HepG2 (cell line): ENCODE measurements around the gene ERLEC1. TPM values are rescaled to one million over a fixed set of nuclear protein-coding genes. Genes with fewer than 3 reads are reported as not detected.

Experiments used
- AKAP8 ChIP-seq: sonication (generic); formaldehyde crosslinking; IDR thresholded peaks from 2 replicates; pipeline ENCODE4 v1.5.1; 2020; ENCODE audit warnings: mild to moderate bottlenecking, missing genetic modification reagents
- BHLHE40 ChIP-seq: IDR thresholded peaks from 2 replicates; pipeline ENCODE4 v1.6.1; 2011; ENCODE audit warnings: low read length, improper control_type of control experiment
- CEBPB ChIP-seq: IDR thresholded peaks from 2 replicates; pipeline ENCODE4 v1.6.1; 2011; ENCODE audit warnings: low read depth, low read length, improper control_type of control experiment, borderline replicate concordance
- DNMT1 ChIP-seq: sonication (generic); formaldehyde crosslinking; IDR thresholded peaks from 2 replicates; pipeline ENCODE4 v1.5.1; 2020; ENCODE audit warnings: mild to moderate bottlenecking, missing genetic modification reagents
- EEA1 ChIP-seq: sonication (generic); formaldehyde crosslinking; IDR thresholded peaks from 2 replicates; pipeline ENCODE4 v1.5.1; 2020; ENCODE audit warnings: mild to moderate bottlenecking, missing genetic modification reagents, borderline replicate concordance
- FOXA1 ChIP-seq, 2 experiments: fragments of 450-650 bp in 1 of 2; sonication (generic) in 1 of 2; formaldehyde crosslinking in 1 of 2; IDR thresholded peaks; 2 replicates each; pipeline versions ENCODE4 v1.4.0 to v1.6.1; 2016 to 2020; ENCODE audit warnings: missing genetic modification reagents in 1 of 2
- GABPB1 ChIP-seq: IDR thresholded peaks from 2 replicates; pipeline ENCODE4 v1.6.1; 2016; ENCODE audit warnings: mild to moderate bottlenecking, missing genetic modification reagents, moderate library complexity, missing compliant biosample characterization
- MATR3 ChIP-seq: sonication (generic); formaldehyde crosslinking; IDR thresholded peaks from 2 replicates; pipeline ENCODE4 v1.4.0; 2020; ENCODE audit warnings: missing genetic modification reagents
- MZF1 ChIP-seq: sonication (generic); formaldehyde crosslinking; IDR thresholded peaks from 2 replicates; pipeline ENCODE4 v1.8.1; 2023; ENCODE audit warnings: mild to moderate bottlenecking, missing genetic modification reagents, borderline replicate concordance
- NFE2 ChIP-seq: sonication (generic); formaldehyde crosslinking; IDR thresholded peaks from 2 replicates; pipeline ENCODE4 v1.4.0; 2020; ENCODE audit warnings: missing genetic modification reagents
- POLR2AphosphoS5 ChIP-seq: IDR thresholded peaks from 2 replicates; pipeline ENCODE4 v1.6.1; 2012; ENCODE audit warnings: low read depth, low read length
- SALL1 ChIP-seq: sonication (generic); formaldehyde crosslinking; IDR thresholded peaks from 2 replicates; pipeline ENCODE4 v1.8.0; 2022; ENCODE audit warnings: mild to moderate bottlenecking, missing genetic modification reagents
- ZFP36 ChIP-seq: fragments of 150-350 bp; IDR thresholded peaks from 2 replicates; pipeline ENCODE4 v1.6.1; 2018; ENCODE audit warnings: borderline replicate concordance, low read length, low read depth; ENCODE audit not compliant: partially characterized antibody
- ZFX ChIP-seq: sonication (generic); formaldehyde crosslinking; IDR thresholded peaks from 2 replicates; pipeline ENCODE4 v1.4.0; 2020; ENCODE audit warnings: mild to moderate bottlenecking, low read depth, missing genetic modification reagents, moderate library complexity
- ZNF383 ChIP-seq: sonication (generic); formaldehyde crosslinking; IDR thresholded peaks from 2 replicates; pipeline ENCODE4 v1.4.0; 2020; ENCODE audit warnings: missing genetic modification reagents, mild to moderate bottlenecking, borderline replicate concordance
- ZNF629 ChIP-seq: sonication (generic); formaldehyde crosslinking; conservative IDR thresholded peaks from 2 replicates; pipeline ENCODE4 v1.5.0; 2020; ENCODE audit warnings: missing genetic modification reagents
- polyA plus RNA-seq, 8 experiments: library from polyadenylated mRNA; depleted of rRNA in 3 of 8; stranded (reverse) in 7 of 8; unstranded in 1 of 8; fragments of >200 nt; fragmentation: Illumina TruSeq in 4 of 8; extraction: Trizol in 4 of 8; gene quantifications; 2 replicates each; pipeline versions ENCODE4 v1.2.1 to v1.2.3, GENCODE V29; 2011 to 2016; ENCODE audit warnings: low read depth in 4 of 8, missing spikeins in 1 of 8, mixed read lengths in 1 of 8; ENCODE audit not compliant: insufficient read depth in 1 of 8
- total RNA-seq, 5 experiments: library from RNA; depleted of rRNA; stranded (reverse); fragments of >200 nt; fragmentation: Illumina TruSeq; extraction: Trizol; gene quantifications; 2 replicates each; pipeline ENCODE4 v1.2.3, GENCODE V29; 2016; ENCODE audit warnings: low read depth in 1 of 5
- TF ChIP-seq, protein P1 (sequence below): sonication (generic); formaldehyde crosslinking; IDR thresholded peaks from 2 replicates; pipeline ENCODE4 v1.4.0; 2020; ENCODE audit warnings: mild to moderate bottlenecking, low read depth, missing genetic modification reagents
- TF ChIP-seq, protein P2 (sequence below): sonication (generic); formaldehyde crosslinking; IDR thresholded peaks from 2 replicates; pipeline ENCODE4 v1.9.0; 2021; ENCODE audit warnings: missing genetic modification reagents, borderline replicate concordance
- TF ChIP-seq, protein P3 (sequence below): sonication (generic); formaldehyde crosslinking; IDR thresholded peaks from 2 replicates; pipeline ENCODE4 v1.4.0; 2020; ENCODE audit warnings: missing genetic modification reagents
- TF ChIP-seq, protein P4 (sequence below): IDR thresholded peaks from 2 replicates; pipeline ENCODE4 v1.6.1; 2016; ENCODE audit warnings: missing genetic modification reagents, missing compliant biosample characterization
- TF ChIP-seq, protein P5 (sequence below): IDR thresholded peaks from 2 replicates; pipeline ENCODE4 v1.6.1; 2016; ENCODE audit warnings: missing compliant biosample characterization, missing genetic modification reagents, borderline replicate concordance

ERLEC1 gene
- total and polyA plus RNA-seq, 2 of the 13 experiments (the other 11 are each of a cell fraction or from before 2014, with no cell fraction given), result 87.3 to 88.4 TPM

DNA sequence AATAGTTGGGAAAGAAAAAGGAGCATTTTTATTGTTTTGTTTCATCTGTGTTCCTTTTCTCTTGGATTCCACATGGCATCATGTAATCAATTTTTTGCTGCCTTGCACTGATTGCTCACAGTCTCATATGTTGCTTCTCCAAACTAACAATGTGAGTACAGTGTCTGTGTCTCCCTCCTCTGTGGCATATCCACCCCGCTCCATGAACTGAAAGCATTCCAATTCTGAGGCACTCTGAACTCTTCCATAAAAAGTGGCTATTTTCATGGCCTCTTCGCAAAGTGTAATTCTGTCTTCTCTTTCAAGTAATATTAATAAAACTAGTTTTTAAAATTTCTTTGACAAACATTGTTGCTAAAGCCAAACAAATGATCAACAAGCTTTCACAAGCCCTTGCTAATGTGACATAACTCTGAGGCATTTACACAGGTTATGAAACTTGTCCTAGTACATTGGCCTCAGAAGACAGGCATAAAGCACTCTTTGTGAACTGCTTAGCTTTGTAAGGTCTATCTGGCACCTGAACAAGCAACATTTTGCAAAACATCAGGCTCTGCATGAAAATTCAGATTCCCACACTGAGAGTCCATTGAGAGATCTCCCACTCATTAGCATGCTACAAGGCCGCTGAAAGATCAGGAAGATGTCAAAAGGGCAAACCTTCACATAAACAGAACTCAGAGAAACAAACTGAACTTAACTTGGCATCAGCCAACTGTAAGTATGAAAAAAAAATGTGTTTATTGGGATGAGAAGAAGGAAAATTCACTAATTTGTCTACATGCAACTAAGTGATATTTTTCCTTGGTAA is 39.9 kb downstream of the ERLEC1 start (continued):
- TF ChIP-seq NFE2 (CRISPR knock-in tag), result no peak; the same call in 1 of the 2 replicates
- no peak for TF ChIP-seq ZFP36
- no peak for TF ChIP-seq ZNF383
- TF ChIP-seq, protein P1, sequence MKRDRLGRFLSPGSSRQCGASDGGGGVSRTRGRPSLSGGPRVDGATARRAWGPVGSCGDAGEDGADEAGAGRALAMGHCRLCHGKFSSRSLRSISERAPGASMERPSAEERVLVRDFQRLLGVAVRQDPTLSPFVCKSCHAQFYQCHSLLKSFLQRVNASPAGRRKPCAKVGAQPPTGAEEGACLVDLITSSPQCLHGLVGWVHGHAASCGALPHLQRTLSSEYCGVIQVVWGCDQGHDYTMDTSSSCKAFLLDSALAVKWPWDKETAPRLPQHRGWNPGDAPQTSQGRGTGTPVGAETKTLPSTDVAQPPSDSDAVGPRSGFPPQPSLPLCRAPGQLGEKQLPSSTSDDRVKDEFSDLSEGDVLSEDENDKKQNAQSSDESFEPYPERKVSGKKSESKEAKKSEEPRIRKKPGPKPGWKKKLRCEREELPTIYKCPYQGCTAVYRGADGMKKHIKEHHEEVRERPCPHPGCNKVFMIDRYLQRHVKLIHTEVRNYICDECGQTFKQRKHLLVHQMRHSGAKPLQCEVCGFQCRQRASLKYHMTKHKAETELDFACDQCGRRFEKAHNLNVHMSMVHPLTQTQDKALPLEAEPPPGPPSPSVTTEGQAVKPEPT (CRISPR knock-in tag), result no peak
- TF ChIP-seq AKAP8 (CRISPR knock-in tag), result no peak
- TF ChIP-seq CEBPB, result peak; percentile 99
- peak; percentile 86 for TF ChIP-seq FOXA1 (IDR thresholded peaks at IDR 0.05)
- peak; percentile 98 for TF ChIP-seq FOXA1 (CRISPR knock-in tag; IDR thresholded peaks at IDR 0.05)
- no peak for TF ChIP-seq MATR3 (CRISPR knock-in tag)
- TF ChIP-seq, protein P2, sequence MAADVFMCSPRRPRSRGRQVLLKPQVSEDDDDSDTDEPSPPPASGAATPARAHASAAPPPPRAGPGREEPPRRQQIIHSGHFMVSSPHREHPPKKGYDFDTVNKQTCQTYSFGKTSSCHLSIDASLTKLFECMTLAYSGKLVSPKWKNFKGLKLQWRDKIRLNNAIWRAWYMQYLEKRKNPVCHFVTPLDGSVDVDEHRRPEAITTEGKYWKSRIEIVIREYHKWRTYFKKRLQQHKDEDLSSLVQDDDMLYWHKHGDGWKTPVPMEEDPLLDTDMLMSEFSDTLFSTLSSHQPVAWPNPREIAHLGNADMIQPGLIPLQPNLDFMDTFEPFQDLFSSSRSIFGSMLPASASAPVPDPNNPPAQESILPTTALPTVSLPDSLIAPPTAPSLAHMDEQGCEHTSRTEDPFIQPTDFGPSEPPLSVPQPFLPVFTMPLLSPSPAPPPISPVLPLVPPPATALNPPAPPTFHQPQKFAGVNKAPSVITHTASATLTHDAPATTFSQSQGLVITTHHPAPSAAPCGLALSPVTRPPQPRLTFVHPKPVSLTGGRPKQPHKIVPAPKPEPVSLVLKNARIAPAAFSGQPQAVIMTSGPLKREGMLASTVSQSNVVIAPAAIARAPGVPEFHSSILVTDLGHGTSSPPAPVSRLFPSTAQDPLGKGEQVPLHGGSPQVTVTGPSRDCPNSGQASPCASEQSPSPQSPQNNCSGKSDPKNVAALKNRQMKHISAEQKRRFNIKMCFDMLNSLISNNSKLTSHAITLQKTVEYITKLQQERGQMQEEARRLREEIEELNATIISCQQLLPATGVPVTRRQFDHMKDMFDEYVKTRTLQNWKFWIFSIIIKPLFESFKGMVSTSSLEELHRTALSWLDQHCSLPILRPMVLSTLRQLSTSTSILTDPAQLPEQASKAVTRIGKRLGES (CRISPR knock-in tag), result peak; percentile 70; the same call in 1 of the 2 replicates
- TF ChIP-seq BHLHE40, result peak; percentile 83
- TF ChIP-seq, protein P3, sequence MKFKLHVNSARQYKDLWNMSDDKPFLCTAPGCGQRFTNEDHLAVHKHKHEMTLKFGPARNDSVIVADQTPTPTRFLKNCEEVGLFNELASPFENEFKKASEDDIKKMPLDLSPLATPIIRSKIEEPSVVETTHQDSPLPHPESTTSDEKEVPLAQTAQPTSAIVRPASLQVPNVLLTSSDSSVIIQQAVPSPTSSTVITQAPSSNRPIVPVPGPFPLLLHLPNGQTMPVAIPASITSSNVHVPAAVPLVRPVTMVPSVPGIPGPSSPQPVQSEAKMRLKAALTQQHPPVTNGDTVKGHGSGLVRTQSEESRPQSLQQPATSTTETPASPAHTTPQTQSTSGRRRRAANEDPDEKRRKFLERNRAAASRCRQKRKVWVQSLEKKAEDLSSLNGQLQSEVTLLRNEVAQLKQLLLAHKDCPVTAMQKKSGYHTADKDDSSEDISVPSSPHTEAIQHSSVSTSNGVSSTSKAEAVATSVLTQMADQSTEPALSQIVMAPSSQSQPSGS (CRISPR knock-in tag), result peak; percentile 96
- peak; percentile 44; the same call in 1 of the 2 replicates for TF ChIP-seq POLR2AphosphoS5
- no peak for TF ChIP-seq DNMT1 (CRISPR knock-in tag)
- TF ChIP-seq MZF1 (CRISPR knock-in tag), result no peak
- peak; percentile 99 for TF ChIP-seq SALL1 (CRISPR knock-in tag)
- peak; percentile 59; the same call in 1 of the 2 replicates for TF ChIP-seq ZFX (CRISPR knock-in tag)
- TF ChIP-seq, protein P4, sequence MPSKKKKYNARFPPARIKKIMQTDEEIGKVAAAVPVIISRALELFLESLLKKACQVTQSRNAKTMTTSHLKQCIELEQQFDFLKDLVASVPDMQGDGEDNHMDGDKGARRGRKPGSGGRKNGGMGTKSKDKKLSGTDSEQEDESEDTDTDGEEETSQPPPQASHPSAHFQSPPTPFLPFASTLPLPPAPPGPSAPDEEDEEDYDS (CRISPR knock-in tag), result peak; percentile 64
- TF ChIP-seq EEA1 (CRISPR knock-in tag), result no peak
- TF ChIP-seq, protein P5, sequence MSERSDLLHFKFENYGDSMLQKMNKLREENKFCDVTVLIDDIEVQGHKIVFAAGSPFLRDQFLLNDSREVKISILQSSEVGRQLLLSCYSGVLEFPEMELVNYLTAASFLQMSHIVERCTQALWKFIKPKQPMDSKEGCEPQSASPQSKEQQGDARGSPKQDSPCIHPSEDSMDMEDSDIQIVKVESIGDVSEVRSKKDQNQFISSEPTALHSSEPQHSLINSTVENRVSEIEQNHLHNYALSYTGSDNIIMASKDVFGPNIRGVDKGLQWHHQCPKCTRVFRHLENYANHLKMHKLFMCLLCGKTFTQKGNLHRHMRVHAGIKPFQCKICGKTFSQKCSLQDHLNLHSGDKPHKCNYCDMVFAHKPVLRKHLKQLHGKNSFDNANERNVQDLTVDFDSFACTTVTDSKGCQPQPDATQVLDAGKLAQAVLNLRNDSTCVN (CRISPR knock-in tag), result peak; percentile 48; the same call in 1 of the 2 replicates
- no peak; the same call in 1 of the 2 replicates for TF ChIP-seq ZNF629 (CRISPR knock-in tag)
- peak; percentile 25; the same call in 1 of the 2 replicates for TF ChIP-seq GABPB1 (CRISPR knock-in tag)
